Aorta (tissue), 5 donors: ENCODE results near the gene CHD3. TPM values are rescaled to one million over a fixed set of nuclear protein-coding genes. Genes with fewer than 3 reads are reported as not detected.
A peak's percentile ranks its signal among the peaks of the same experiment; 100 is the strongest.

ENCODE experiments used
- ATAC-seq: fragments of 200-7000 bp; cut with Tn5 transposase; one replicate; pipeline ENCODE4 v1.9.1; 2022; ENCODE audit warnings: moderate library complexity; ENCODE audit not compliant: low FRiP score
- DNase-seq, 2 donors: peaks; one replicate each; pipeline ENCODE4 v3.0.0-alpha.2; 2020
- H3K27ac ChIP-seq, 2 donors: one replicate each; pipeline ENCODE4 v1.5.1; 2013; ENCODE audit warnings: low read length in 2 of 2, mild to moderate bottlenecking in 2 of 2, moderate library complexity in 2 of 2, control low read depth in 1 of 2, inconsistent platforms in 1 of 2, low read depth in 1 of 2
- H3K27me3 ChIP-seq, 2 donors: one replicate each; pipeline ENCODE4 v1.6.1; 2013; ENCODE audit warnings: control low read depth in 1 of 2, low read length in 1 of 2, mild to moderate bottlenecking in 1 of 2, moderate library complexity in 1 of 2; ENCODE audit not compliant: insufficient read depth in 2 of 2, control insufficient read depth in 1 of 2
- H3K36me3 ChIP-seq, 2 donors: one replicate each; pipeline ENCODE4 v1.6.1; 2013; ENCODE audit warnings: control low read depth in 1 of 2, low read length in 1 of 2, mild to moderate bottlenecking in 1 of 2; ENCODE audit not compliant: insufficient read depth in 2 of 2, control insufficient read depth in 1 of 2
- H3K4me1 ChIP-seq, 2 donors: one replicate each; pipeline ENCODE4 v1.6.1; 2013; ENCODE audit warnings: low read length in 2 of 2, control low read depth in 1 of 2, mild to moderate bottlenecking in 1 of 2, moderate library complexity in 1 of 2; ENCODE audit not compliant: insufficient read depth in 2 of 2, control insufficient read depth in 1 of 2
- H3K4me3 ChIP-seq, 2 donors: one replicate each; pipeline ENCODE4 v1.5.1; 2013; ENCODE audit warnings: low read length in 2 of 2, control low read depth in 1 of 2, mild to moderate bottlenecking in 1 of 2
- H3K9me3 ChIP-seq: one replicate; pipeline ENCODE4 v1.6.1; 2013; ENCODE audit warnings: mild to moderate bottlenecking, low read length; ENCODE audit not compliant: control insufficient read depth
- WGBS, 2 donors: extraction: QIAGEN DNeasy Blood & Tissue Kit; methylation state at CpG; one replicate each; pipeline ENCODE4 v1.1.7; 2013; 5-methylcytosine and 5-hydroxymethylcytosine counted together
- intact Hi-C, 2 donors: fragments of 100-400 bp; cut with DNase I; formaldehyde crosslinking; loops; one replicate each; pipeline versions ENCODE4 v1.14.2 to v1.15.0; 2022
- polyA plus RNA-seq, 2 donors: library from polyadenylated mRNA; stranded (reverse); fragments of 200-250 nt; gene quantifications; one replicate each; pipeline ENCODE4 v1.2.3, GENCODE V29; 2013
- total RNA-seq, 2 donors: library from RNA; stranded (reverse); fragmentation: NEBNext Ultra II Directional; extraction: Animal tissue kit (Norgen Biotek cat#: 25700); gene quantifications; one replicate each; pipeline ENCODE4 v1.2.1, GENCODE V29; 2021
- donor health status: healthy with polysubstance abuse.
- donor health status: Bipolar disorder and iron deficiency.
- donor health status: DM: no; HTN: no; CAD: no.
- donor health status: DM: no; HTN: no; CAD: no.
- donor health status: DM: yes; HTN: yes; CAD: no.

Gene CHD3
- total and polyA plus RNA-seq, 4 donors = 73.1 to 125 (median 104) TPM

- Histone ChIP-seq H3K9me3 (no peaks in the 10 kb centered on the region), H3K27ac (peak overlapping the region in 1 of 2 donors; percentile 72), H3K4me1 (peaks cover 0 to 3% of the 10 kb centered on the region in 2 donors), H3K27me3 (no peaks in the 10 kb centered on the region), H3K4me3 (peak overlapping the region; percentile 37 to 91), H3K36me3 (peaks cover 0 to 2% of the 10 kb centered on the region in 2 donors)
- 0% methylated on average over 40 to 64 of the region's 64 CpGs for WGBS, 2 donors
- ATAC-seq (peak; percentile 29), DNase-seq (peak; percentile 67 to 80)
- intact Hi-C loops = no loop called here
These were observed 3.0 kb upstream of the CHD3 start for GRCh38 chr17:7885367-7886226.

- no peaks in the 10 kb centered on the region for H3K27me3 ChIP-seq
- H3K9me3 ChIP-seq = no peaks in the 10 kb centered on the region
- peaks cover 0 to 3% of the 10 kb centered on the region in 2 donors for H3K4me1 ChIP-seq
- intact Hi-C loops = no loop called here
- WGBS, 2 donors = 1 to 2% methylated on average over 29 to 30 of the region's 30 CpGs
- DNase-seq (peak in 1 of 2 donors; percentile 61), ATAC-seq (no peak)
- H3K4me3 ChIP-seq = peak overlapping the region; percentile 28 to 37
- no peaks in the 10 kb centered on the region for H3K36me3 ChIP-seq
- peak overlapping the region in 1 of 2 donors; percentile 72 for H3K27ac ChIP-seq
These were observed 2.2 kb upstream of the CHD3 start for GRCh38 chr17:7886227-7887037.

- Histone ChIP-seq H3K36me3 (no peaks in the 10 kb centered on the region), H3K4me3 (peak overlapping the region in 1 of 2 donors; percentile 0), H3K27me3 (no peaks in the 10 kb centered on the region), H3K4me1 (peaks cover 0 to 3% of the 10 kb centered on the region in 2 donors), H3K27ac (peak overlapping the region in 1 of 2 donors; percentile 72), H3K9me3 (no peaks in the 10 kb centered on the region)
- WGBS, 2 donors = 1 to 2% methylated on average over 8 of the region's 8 CpGs
- intact Hi-C loops = no loop called here
- ATAC-seq (no peak), DNase-seq (no peak)
These were observed 1.5 kb upstream of the CHD3 start for GRCh38 chr17:7887038-7887481.

- Histone ChIP-seq H3K9me3 (no peaks in the 10 kb centered on the region), H3K27me3 (no peaks in the 10 kb centered on the region), H3K4me1 (peaks cover 0 to 3% of the 10 kb centered on the region in 2 donors), H3K27ac (peak overlapping the region in 1 of 2 donors; percentile 78), H3K36me3 (no peaks in the 10 kb centered on the region), H3K4me3 (peak overlapping the region; percentile 0 to 8)
- intact Hi-C loops = no loop called here
- peak; percentile 93 for ATAC-seq
- WGBS, 2 donors = 0% methylated on average over 28 to 35 of the region's 35 CpGs
- peak; percentile 95 to 96 for DNase-seq
These were observed 956 bp upstream of the CHD3 start for GRCh38 chr17:7887482-7888183.

- Histone ChIP-seq H3K27ac (peak overlapping the region in 1 of 2 donors; percentile 78), H3K4me1 (peaks cover 0 to 3% of the 10 kb centered on the region in 2 donors), H3K36me3 (peaks cover 0 to 1% of the 10 kb centered on the region in 2 donors), H3K9me3 (no peaks in the 10 kb centered on the region), H3K27me3 (no peaks in the 10 kb centered on the region), H3K4me3 (no peak overlapping the region)
- DNase-seq (peak; percentile 98 to 99), ATAC-seq (peak; percentile 76)
- intact Hi-C loops = loop anchor here in 1 of 2 donors (1.0 kb wide), 1 partner anchor 43 kb away; the partner anchor contains the start of gene CNTROB
- WGBS, 2 donors = 37 to 38% methylated on average over 11 of the region's 11 CpGs
These were observed 772 bp downstream of the CHD3 start for GRCh38 chr17:7889166-7889955.

GRCh38 chr17:7893187-7893880 is 4.7 kb downstream of the CHD3 start:
- H3K27ac ChIP-seq = no peak overlapping the region
- 92 to 93% methylated on average over 15 of the region's 15 CpGs for WGBS, 2 donors
- peaks cover 0 to 7% of the 10 kb centered on the region in 2 donors for H3K36me3 ChIP-seq
- H3K4me1 ChIP-seq = no peaks in the 10 kb centered on the region
- DNase-seq (no peak), ATAC-seq (no peak)
- no peaks in the 10 kb centered on the region for H3K27me3 ChIP-seq
- H3K9me3 ChIP-seq = no peaks in the 10 kb centered on the region
- intact Hi-C loops = no loop called here
- no peak overlapping the region for H3K4me3 ChIP-seq

GRCh38 chr17:7894226-7894625 is 5.6 kb downstream of the CHD3 start:
- Histone ChIP-seq H3K27ac (no peak overlapping the region), H3K36me3 (peaks cover 0 to 7% of the 10 kb centered on the region in 2 donors), H3K9me3 (no peaks in the 10 kb centered on the region), H3K4me3 (no peak overlapping the region), H3K27me3 (no peaks in the 10 kb centered on the region), H3K4me1 (no peaks in the 10 kb centered on the region)
- 89 to 90% methylated on average over 9 of the region's 9 CpGs for WGBS, 2 donors
- intact Hi-C loops = no loop called here
- ATAC-seq (no peak), DNase-seq (no peak)
